Naive thymus-derived CD8-positive, alpha-beta T cell (primary cell): ENCODE results near the gene XAGE5. TPM values are rescaled to one million over a fixed set of nuclear protein-coding genes. Genes with fewer than 3 reads are reported as not detected.
A peak's percentile ranks its signal among the peaks of the same experiment; 100 is the strongest.
"Not testable (repeated sequence)": the region's sequence is repeated elsewhere in the genome, so short reads cannot be mapped to it uniquely, and the experiment has no call there.

Source experiments
- ATAC-seq, 2 donors: fragments of 150-1000 bp; cut with Tn5 transposase in 1 of 2; sonication (Bioruptor Pico), chemical (Tn5 transposase) in 1 of 2; 1 replicate in 1 of 2; 2 replicates in 1 of 2; pipeline ENCODE4 v1.10.0; 2021; ENCODE audit warnings: mild to moderate bottlenecking in 2 of 2, moderate library complexity in 2 of 2
- POLR2A ChIA-PET: fragments of 350-600 bp; sonication (Branson Sonifier 250); formaldehyde crosslinking; loops from one replicate; lab custom pipeline; 2021; ENCODE audit warnings: antibody characterized with exemption; lab: Charles Lee
- DNase-seq, 10 donors: peaks; one replicate each; pipeline versions ENCODE4 v3.0.0 to v3.0.0-alpha.2; 2020 to 2022
- H3K27ac Mint-ChIP-seq, 10 donors: one replicate each; pipeline ENCODE4 v1.8.0; 2020 to 2022; ENCODE audit warnings: mild to moderate bottlenecking in 10 of 10, mixed read lengths in 10 of 10, moderate library complexity in 4 of 10, inconsistent platforms in 1 of 10
- H3K27me3 Mint-ChIP-seq, 5 donors: one replicate each; pipeline ENCODE4 v1.8.0; 2021 to 2022; ENCODE audit warnings: mixed read lengths in 5 of 5
- H3K36me3 Mint-ChIP-seq, 3 donors: one replicate each; pipeline ENCODE4 v1.8.0; 2020 to 2022; ENCODE audit warnings: mixed read lengths in 3 of 3, mild to moderate bottlenecking in 2 of 3, inconsistent platforms in 1 of 3
- H3K4me1 Mint-ChIP-seq, 4 donors: one replicate each; pipeline ENCODE4 v1.8.0; 2021 to 2022; ENCODE audit warnings: mixed read lengths in 4 of 4
- H3K4me3 Mint-ChIP-seq, 10 donors: one replicate each; pipeline ENCODE4 v1.8.0; 2020 to 2022; ENCODE audit warnings: mild to moderate bottlenecking in 10 of 10, mixed read lengths in 10 of 10, moderate library complexity in 6 of 10, inconsistent platforms in 1 of 10
- H3K9me3 Mint-ChIP-seq, 9 donors: one replicate each; pipeline ENCODE4 v1.8.0; 2020 to 2022; ENCODE audit warnings: mixed read lengths in 9 of 9, mild to moderate bottlenecking in 3 of 9, inconsistent platforms in 1 of 9, moderate library complexity in 1 of 9
- polyA plus RNA-seq, 3 donors: library from polyadenylated mRNA; unstranded; fragments of 300-500 nt; fragmentation: Illumina TruSeq; gene quantifications; one replicate each; pipeline ENCODE4 v1.2.3, GENCODE V29; 2021
- total RNA-seq, 8 experiments: library from RNA in 2 of 8; stranded (reverse) in 2 of 8; gene quantifications; one replicate each; pipeline ENCODE4 v1.2.3 and lab custom pipeline; 2021 to 2026

Gene XAGE5
- total RNA-seq, result not detected
- polyA plus RNA-seq, result not detected
- 0 reads per million in 6 experiments for total RNA-seq (lab: John Stamatoyannopoulos, UW)

- H3K27me3 Mint-ChIP-seq, result no peaks in the 10 kb centered on the region
- H3K27ac Mint-ChIP-seq, result no peak within 1 kb of the TSS
These were observed at the start of gene XAGE5 for GRCh38 chrX:52811065-52811625. Gene XAGE5 (plus strand): TSS chrX:52811287. CDS start chrX:52812567, 1,280 bp downstream.

GRCh38 chrX:52765983-52766382, 45.1 kb upstream of the XAGE5 start:
- H3K36me3 Mint-ChIP-seq, ATAC-seq, DNase-seq, H3K27me3 Mint-ChIP-seq, H3K27ac Mint-ChIP-seq, POLR2A ChIA-PET, H3K4me3 Mint-ChIP-seq, H3K4me1 Mint-ChIP-seq, H3K9me3 Mint-ChIP-seq: not testable (repeated sequence)

More at GRCh38 chrX:52811065-52811625, at the start of gene XAGE5:
- no peak within 1 kb of the TSS for H3K4me3 Mint-ChIP-seq
- no peaks in the 10 kb centered on the region for H3K9me3 Mint-ChIP-seq
- no peak for DNase-seq
- no peaks in the 10 kb centered on the region for H3K36me3 Mint-ChIP-seq
- no peaks in the 10 kb centered on the region for H3K4me1 Mint-ChIP-seq
- POLR2A ChIA-PET, result no interaction called here
- no peak for ATAC-seq

GRCh38 chrX:52773504-52773903, 37.6 kb upstream of the XAGE5 start:
- H3K9me3 Mint-ChIP-seq, H3K27me3 Mint-ChIP-seq, ATAC-seq, H3K4me3 Mint-ChIP-seq, H3K4me1 Mint-ChIP-seq, H3K27ac Mint-ChIP-seq, H3K36me3 Mint-ChIP-seq, DNase-seq, POLR2A ChIA-PET: not testable (repeated sequence)

- H3K27ac Mint-ChIP-seq, result peak within 1 kb of the TSS in 1 of 10 donors; percentile 93
- not testable (repeated sequence) for H3K36me3 Mint-ChIP-seq, H3K4me3 Mint-ChIP-seq
These were observed 13.8 kb upstream of the XAGE5 start, which contains the start of gene SPANXN5 for GRCh38 chrX:52797327-52797726. Gene SPANXN5 (minus strand): TSS chrX:52797427. CDS start chrX:52797348, 79 bp downstream.

GRCh38 chrX:52804876-52805275, 6.2 kb upstream of the XAGE5 start:
- H3K9me3 Mint-ChIP-seq, H3K36me3 Mint-ChIP-seq, DNase-seq, POLR2A ChIA-PET, H3K27ac Mint-ChIP-seq, H3K27me3 Mint-ChIP-seq, H3K4me1 Mint-ChIP-seq, ATAC-seq, H3K4me3 Mint-ChIP-seq: not testable (repeated sequence)

More at GRCh38 chrX:52797327-52797726, 13.8 kb upstream of the XAGE5 start, which contains the start of gene SPANXN5:
- H3K9me3 Mint-ChIP-seq, DNase-seq, ATAC-seq, H3K27me3 Mint-ChIP-seq, H3K4me1 Mint-ChIP-seq, POLR2A ChIA-PET: not testable (repeated sequence)

- H3K27me3 Mint-ChIP-seq, result peaks cover 0 to 5% (median 0%) of the 10 kb centered on the region in 5 donors
- H3K4me1 Mint-ChIP-seq, result no peaks in the 10 kb centered on the region
- H3K9me3 Mint-ChIP-seq, result no peaks in the 10 kb centered on the region
- no peak overlapping the region for H3K4me3 Mint-ChIP-seq
- no peak overlapping the region for H3K27ac Mint-ChIP-seq
- H3K36me3 Mint-ChIP-seq, result no peaks in the 10 kb centered on the region
- DNase-seq, result no peak
- POLR2A ChIA-PET, result no interaction called here
- ATAC-seq, result no peak
These were observed 8.7 kb downstream of the XAGE5 start for GRCh38 chrX:52819788-52820187.

- Mint-ChIP-seq H3K27ac (no peak overlapping the region), H3K4me1 (no peaks in the 10 kb centered on the region), H3K36me3 (no peaks in the 10 kb centered on the region), H3K9me3 (no peaks in the 10 kb centered on the region), H3K27me3 (peaks cover 0 to 5% (median 0%) of the 10 kb centered on the region in 5 donors), H3K4me3 (no peak overlapping the region)
- DNase-seq, result no peak
- POLR2A ChIA-PET, result no interaction called here
- no peak for ATAC-seq
These were observed 10.1 kb downstream of the XAGE5 start for GRCh38 chrX:52821079-52821760.

- Mint-ChIP-seq H3K27me3 (peaks cover 0 to 3% (median 0%) of the 10 kb centered on the region in 5 donors), H3K27ac (no peak overlapping the region), H3K4me3 (no peak overlapping the region), H3K4me1 (no peaks in the 10 kb centered on the region), H3K36me3 (no peaks in the 10 kb centered on the region), H3K9me3 (no peaks in the 10 kb centered on the region)
- ATAC-seq (no peak), DNase-seq (no peak)
- POLR2A ChIA-PET, result no interaction called here
These were observed 13.5 kb downstream of the XAGE5 start for GRCh38 chrX:52824608-52825007.

GRCh38 chrX:52830551-52830950, 19.5 kb downstream of the XAGE5 start:
- Mint-ChIP-seq H3K27ac (no peak overlapping the region), H3K27me3 (peaks cover 0 to 6% (median 0%) of the 10 kb centered on the region in 5 donors), H3K9me3 (no peaks in the 10 kb centered on the region), H3K4me3 (no peak overlapping the region), H3K36me3 (no peaks in the 10 kb centered on the region), H3K4me1 (no peaks in the 10 kb centered on the region)
- ATAC-seq (no peak), DNase-seq (no peak)
- POLR2A ChIA-PET, result no interaction called here

- Mint-ChIP-seq H3K27me3 (peaks cover 0 to 2% (median 0%) of the 10 kb centered on the region in 5 donors), H3K27ac (no peak overlapping the region), H3K36me3 (no peaks in the 10 kb centered on the region), H3K4me1 (no peaks in the 10 kb centered on the region), H3K4me3 (no peak overlapping the region), H3K9me3 (peaks cover 0 to 3% (median 0%) of the 10 kb centered on the region in 9 donors)
- no peak for ATAC-seq
- POLR2A ChIA-PET, result no interaction called here
- DNase-seq, result no peak
These were observed 28.1 kb downstream of the XAGE5 start for GRCh38 chrX:52839137-52839536.

GRCh38 chrX:52843619-52844018, 32.5 kb downstream of the XAGE5 start:
- POLR2A ChIA-PET, ATAC-seq, H3K9me3 Mint-ChIP-seq, H3K4me3 Mint-ChIP-seq, H3K4me1 Mint-ChIP-seq, H3K27ac Mint-ChIP-seq, DNase-seq, H3K36me3 Mint-ChIP-seq: not testable (repeated sequence)
- peaks cover 2 to 26% (median 10%) of the 10 kb centered on the region in 5 donors for H3K27me3 Mint-ChIP-seq

GRCh38 chrX:52852110-52852860, 41.2 kb downstream of the XAGE5 start:
- POLR2A ChIA-PET, result no interaction called here
- Mint-ChIP-seq H3K9me3 (peaks cover 0 to under 1% (median 0%) of the 10 kb centered on the region in 9 donors), H3K27me3 (peaks cover 3 to 33% (median 10%) of the 10 kb centered on the region in 5 donors), H3K27ac (no peak overlapping the region), H3K36me3 (no peaks in the 10 kb centered on the region), H3K4me3 (no peak overlapping the region), H3K4me1 (no peaks in the 10 kb centered on the region)
- no peak for ATAC-seq
- DNase-seq, result no peak

GRCh38 chrX:52856991-52857525, 46.0 kb downstream of the XAGE5 start:
- POLR2A ChIA-PET, H3K36me3 Mint-ChIP-seq, H3K4me3 Mint-ChIP-seq, H3K27ac Mint-ChIP-seq, ATAC-seq, DNase-seq, H3K9me3 Mint-ChIP-seq, H3K4me1 Mint-ChIP-seq: not testable (repeated sequence)
- peaks cover 3 to 12% (median 7%) of the 10 kb centered on the region in 5 donors for H3K27me3 Mint-ChIP-seq
